Glutamatergic neuron (in vitro differentiated cells): ENCODE data around the gene ADI1. TPM values are rescaled to one million over a fixed set of nuclear protein-coding genes. Genes with fewer than 3 reads are reported as not detected.

Experiments
- DNase-seq: peaks from one replicate; pipeline ENCODE4 v3.0.0; 2022
- H3K27ac Mint-ChIP-seq: one replicate; pipeline ENCODE4 v1.8.0; 2020; ENCODE audit warnings: mild to moderate bottlenecking, mixed read lengths, inconsistent platforms; ENCODE audit not compliant: unreplicated experiment
- H3K27me3 Mint-ChIP-seq: one replicate; pipeline ENCODE4 v1.8.0; 2020; ENCODE audit warnings: mild to moderate bottlenecking, moderate library complexity, mixed read lengths, inconsistent platforms; ENCODE audit not compliant: unreplicated experiment
- H3K36me3 Mint-ChIP-seq: one replicate; pipeline ENCODE4 v1.8.0; 2020; ENCODE audit warnings: mild to moderate bottlenecking, mixed read lengths, inconsistent platforms; ENCODE audit not compliant: unreplicated experiment
- H3K4me1 Mint-ChIP-seq: one replicate; pipeline ENCODE4 v1.8.0; 2020; ENCODE audit warnings: mild to moderate bottlenecking, low read depth, mixed read lengths, inconsistent platforms; ENCODE audit not compliant: unreplicated experiment
- H3K4me3 Mint-ChIP-seq: one replicate; pipeline ENCODE4 v1.8.0; 2020; ENCODE audit warnings: mild to moderate bottlenecking, mixed read lengths, inconsistent platforms; ENCODE audit not compliant: unreplicated experiment
- H3K9me3 Mint-ChIP-seq: one replicate; pipeline ENCODE4 v1.8.0; 2020; ENCODE audit warnings: mild to moderate bottlenecking, moderate library complexity, mixed read lengths, inconsistent platforms; ENCODE audit not compliant: unreplicated experiment
- total RNA-seq: library from RNA; stranded (reverse); fragmentation: NEBNext Ultra II Directional; extraction: Animal tissue kit (Norgen Biotek cat#: 25700); gene quantifications from one replicate; pipeline ENCODE4 v1.2.1, GENCODE V29; 2021; ENCODE audit not compliant: unreplicated experiment
- TF ChIP-seq, protein P1 (sequence below): fragments of 200-600 bp; sonication (generic); IDR thresholded peaks from one replicate; pipeline ENCODE4 v1.5.0; 2021; ENCODE audit not compliant: partially characterized antibody, unreplicated experiment

ADI1 gene
- total RNA-seq, 1 donor from 2014 or later, result 16.0 TPM

DNA sequence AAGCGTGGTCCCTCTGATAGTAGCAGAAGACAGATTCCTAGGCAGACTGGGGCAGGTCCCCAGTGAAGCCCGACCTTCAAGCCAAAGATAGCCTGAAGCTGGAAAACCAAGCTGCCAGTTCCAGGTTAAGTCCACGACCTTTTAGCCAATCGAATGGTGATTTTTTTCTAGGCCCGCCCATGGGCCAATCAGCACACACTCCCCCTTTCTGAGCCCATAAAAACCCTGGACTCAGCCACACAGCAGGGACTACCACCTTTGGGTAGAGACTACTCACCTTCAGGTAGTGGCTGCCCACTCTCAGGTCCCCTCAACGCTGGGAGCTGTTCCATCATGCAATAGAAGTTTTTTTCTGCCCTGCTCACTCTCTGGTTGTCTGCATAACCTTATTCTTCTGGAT is 14.5 kb upstream of the ADI1 start:
- no peaks in the 10 kb centered on the region for H3K36me3 Mint-ChIP-seq
- no peak overlapping the region for H3K4me3 Mint-ChIP-seq
- no peak for DNase-seq
- no peaks in the 10 kb centered on the region for H3K9me3 Mint-ChIP-seq
- H3K27ac Mint-ChIP-seq, result no peak overlapping the region
- H3K4me1 Mint-ChIP-seq, result peaks cover 10% of the 10 kb centered on the region
- TF ChIP-seq, protein P1, sequence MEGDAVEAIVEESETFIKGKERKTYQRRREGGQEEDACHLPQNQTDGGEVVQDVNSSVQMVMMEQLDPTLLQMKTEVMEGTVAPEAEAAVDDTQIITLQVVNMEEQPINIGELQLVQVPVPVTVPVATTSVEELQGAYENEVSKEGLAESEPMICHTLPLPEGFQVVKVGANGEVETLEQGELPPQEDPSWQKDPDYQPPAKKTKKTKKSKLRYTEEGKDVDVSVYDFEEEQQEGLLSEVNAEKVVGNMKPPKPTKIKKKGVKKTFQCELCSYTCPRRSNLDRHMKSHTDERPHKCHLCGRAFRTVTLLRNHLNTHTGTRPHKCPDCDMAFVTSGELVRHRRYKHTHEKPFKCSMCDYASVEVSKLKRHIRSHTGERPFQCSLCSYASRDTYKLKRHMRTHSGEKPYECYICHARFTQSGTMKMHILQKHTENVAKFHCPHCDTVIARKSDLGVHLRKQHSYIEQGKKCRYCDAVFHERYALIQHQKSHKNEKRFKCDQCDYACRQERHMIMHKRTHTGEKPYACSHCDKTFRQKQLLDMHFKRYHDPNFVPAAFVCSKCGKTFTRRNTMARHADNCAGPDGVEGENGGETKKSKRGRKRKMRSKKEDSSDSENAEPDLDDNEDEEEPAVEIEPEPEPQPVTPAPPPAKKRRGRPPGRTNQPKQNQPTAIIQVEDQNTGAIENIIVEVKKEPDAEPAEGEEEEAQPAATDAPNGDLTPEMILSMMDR, result no peak
- peaks cover 3% of the 10 kb centered on the region for H3K27me3 Mint-ChIP-seq

DNA sequence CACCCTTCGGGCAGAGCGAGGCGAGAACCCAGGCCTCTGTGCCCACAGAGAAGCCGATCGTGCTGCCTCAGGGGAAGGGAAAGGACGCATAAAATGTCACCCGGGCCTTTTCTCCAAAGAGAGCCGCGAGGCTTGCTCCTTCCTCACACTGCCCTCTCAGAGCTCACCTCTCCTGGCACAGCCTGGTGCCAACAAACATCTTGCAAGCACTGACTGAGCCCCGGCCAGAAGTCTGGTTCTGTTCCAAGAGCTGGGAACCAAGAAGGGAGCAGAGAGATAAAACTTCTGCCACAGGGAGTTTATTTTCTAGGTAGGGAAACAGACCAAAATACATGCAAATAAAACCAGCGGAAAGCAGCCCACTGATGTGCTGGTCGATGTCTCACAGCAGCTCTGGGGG is 13.6 kb upstream of the ADI1 start:
- Mint-ChIP-seq H3K4me1 (peaks cover 11% of the 10 kb centered on the region), H3K27me3 (peaks cover 5% of the 10 kb centered on the region), H3K36me3 (no peaks in the 10 kb centered on the region), H3K9me3 (no peaks in the 10 kb centered on the region), H3K27ac (no peak overlapping the region), H3K4me3 (no peak overlapping the region)
- DNase-seq, result no peak
- TF ChIP-seq, protein P1, result no peak

DNA sequence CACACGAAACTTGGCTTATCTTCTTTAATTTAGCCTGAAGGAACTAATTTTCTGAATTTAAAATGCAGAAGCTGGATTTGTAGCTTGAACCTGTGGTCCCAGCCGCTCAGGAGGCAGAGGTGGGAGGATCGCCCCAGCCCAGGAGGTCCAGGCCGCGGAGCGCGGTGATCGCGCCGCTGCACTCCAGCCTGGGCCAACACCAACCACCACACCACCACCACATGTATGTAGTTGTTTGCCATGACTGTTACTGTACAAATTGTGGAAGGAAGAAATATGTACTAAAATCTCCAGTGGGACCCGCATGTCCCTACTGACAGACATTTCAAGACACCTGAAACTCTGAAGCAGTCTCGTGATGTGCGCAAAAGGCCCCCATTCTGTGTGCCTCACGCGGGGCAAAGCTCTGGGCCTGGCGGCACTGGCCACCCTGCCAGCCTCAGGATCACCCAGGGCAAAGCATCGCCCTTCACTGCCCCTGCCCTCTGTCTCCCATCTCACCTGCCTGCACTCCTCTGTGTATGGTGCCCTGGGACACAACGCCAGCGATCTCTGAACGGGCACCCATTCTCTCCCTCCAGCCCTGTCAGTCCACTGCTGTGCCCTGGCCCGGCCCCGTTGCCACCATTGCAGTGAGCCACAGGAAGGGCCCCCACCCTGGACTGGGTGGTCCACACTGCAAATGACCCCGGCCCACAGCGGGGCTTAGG is 10.1 kb upstream of the ADI1 start:
- Mint-ChIP-seq H3K27ac (no peak overlapping the region), H3K9me3 (no peaks in the 10 kb centered on the region), H3K36me3 (no peaks in the 10 kb centered on the region), H3K27me3 (peaks cover 2% of the 10 kb centered on the region), H3K4me3 (no peak overlapping the region), H3K4me1 (peaks cover 2% of the 10 kb centered on the region)
- DNase-seq, result no peak
- TF ChIP-seq, protein P1, result no peak

DNA sequence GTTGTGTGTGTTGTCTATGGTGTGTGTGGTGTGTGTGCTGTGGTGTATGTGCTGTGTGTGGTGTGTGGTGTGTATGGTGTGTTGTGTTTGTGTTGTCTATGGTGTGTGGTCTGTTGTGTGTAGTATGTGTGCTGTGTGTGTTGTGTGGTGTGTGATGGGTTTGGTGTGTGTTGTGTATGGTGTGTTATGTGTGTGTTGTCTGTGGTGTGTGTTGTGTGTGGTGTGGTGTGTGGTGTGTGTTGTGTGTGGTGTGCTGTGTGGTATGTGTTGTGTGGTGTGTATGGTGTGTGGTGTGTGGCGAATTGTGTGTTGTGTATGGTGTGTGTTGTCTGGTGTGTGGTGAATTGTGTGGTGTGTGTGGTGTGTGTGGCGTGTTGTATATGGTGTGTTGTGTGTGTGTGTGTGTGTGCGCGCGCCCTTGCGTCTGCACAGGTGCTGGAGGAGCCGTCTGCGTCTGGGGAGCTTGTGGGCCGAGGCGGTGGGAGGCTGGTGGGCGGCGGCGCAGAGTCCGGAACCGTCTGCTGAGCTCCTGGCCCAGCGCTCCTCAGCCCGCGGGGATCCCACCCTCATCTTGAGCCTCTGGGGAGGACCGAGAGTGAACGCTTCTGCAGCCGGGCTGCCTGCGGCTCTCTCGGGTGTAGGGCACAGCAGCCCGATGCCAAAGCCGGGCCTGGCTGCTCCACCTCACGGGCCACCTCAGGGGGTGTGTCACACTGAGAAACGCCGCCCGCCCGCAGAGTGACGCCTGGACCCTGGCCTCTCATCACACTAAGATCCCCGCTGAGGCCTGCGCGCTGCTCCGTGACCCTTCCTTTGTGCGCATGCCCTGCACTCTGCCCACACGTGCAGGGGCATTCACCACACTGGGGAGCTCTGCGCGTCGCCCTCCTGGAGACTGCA is 8.8 kb upstream of the ADI1 start:
- Mint-ChIP-seq H3K36me3 (no peaks in the 10 kb centered on the region), H3K4me1 (peaks cover 2% of the 10 kb centered on the region), H3K4me3 (no peak overlapping the region), H3K9me3 (peaks cover under 1% of the 10 kb centered on the region), H3K27me3 (peaks cover 2% of the 10 kb centered on the region), H3K27ac (no peak overlapping the region)
- DNase-seq, result peak; percentile 32
- TF ChIP-seq, protein P1, result no peak

DNA sequence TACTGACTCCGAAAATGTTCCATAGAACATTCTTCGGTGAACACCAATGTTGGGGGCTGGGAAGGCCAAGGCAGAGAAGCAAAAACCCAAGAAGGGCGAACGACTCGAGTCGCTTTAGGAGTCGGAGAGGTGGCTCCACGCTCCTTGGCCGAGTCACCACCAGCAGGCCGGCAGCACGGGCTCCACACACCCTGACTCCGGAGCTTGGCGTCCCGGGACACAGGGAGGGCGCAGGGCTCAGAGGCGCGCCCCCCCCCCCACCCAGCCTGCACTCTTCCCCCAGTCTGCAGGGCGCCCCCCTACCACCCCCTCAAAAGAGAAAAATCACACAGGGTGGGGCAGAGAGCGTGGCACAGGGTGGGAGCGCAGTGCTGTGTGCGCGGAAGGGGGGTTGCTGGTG is 7.5 kb upstream of the ADI1 start:
- Mint-ChIP-seq H3K4me3 (no peak overlapping the region), H3K36me3 (no peaks in the 10 kb centered on the region), H3K27me3 (peaks cover 2% of the 10 kb centered on the region), H3K27ac (no peak overlapping the region), H3K4me1 (peaks cover 5% of the 10 kb centered on the region), H3K9me3 (peaks cover 1% of the 10 kb centered on the region)
- no peak for DNase-seq
- TF ChIP-seq, protein P1, result no peak
